Activated T-cell treated with anti-CD3 and anti-CD28 coated beads for 24 hours (primary cell): Measurements from ENCODE around the gene QDPR.
"Not testable (repeated sequence)": the region's sequence is repeated elsewhere in the genome, so short reads cannot be mapped to it uniquely, and the experiment has no call there.

Source experiments
- DNase-seq: peaks from one replicate; pipeline ENCODE4 v3.0.0-alpha.2; 2020; ENCODE audit warnings: low read depth

QDPR gene

GRCh38 chr4:17511950-17512795, at the start of gene QDPR:
QDPR (minus strand) TSS chr4:17512090; CDS start chr4:17512054, 36 bp downstream.
- DNase-seq = peak; percentile 69

- DNase-seq = no peak
Observed at GRCh38 chr4:17561195-17561909, 49.5 kb upstream of the QDPR start.

DNA sequence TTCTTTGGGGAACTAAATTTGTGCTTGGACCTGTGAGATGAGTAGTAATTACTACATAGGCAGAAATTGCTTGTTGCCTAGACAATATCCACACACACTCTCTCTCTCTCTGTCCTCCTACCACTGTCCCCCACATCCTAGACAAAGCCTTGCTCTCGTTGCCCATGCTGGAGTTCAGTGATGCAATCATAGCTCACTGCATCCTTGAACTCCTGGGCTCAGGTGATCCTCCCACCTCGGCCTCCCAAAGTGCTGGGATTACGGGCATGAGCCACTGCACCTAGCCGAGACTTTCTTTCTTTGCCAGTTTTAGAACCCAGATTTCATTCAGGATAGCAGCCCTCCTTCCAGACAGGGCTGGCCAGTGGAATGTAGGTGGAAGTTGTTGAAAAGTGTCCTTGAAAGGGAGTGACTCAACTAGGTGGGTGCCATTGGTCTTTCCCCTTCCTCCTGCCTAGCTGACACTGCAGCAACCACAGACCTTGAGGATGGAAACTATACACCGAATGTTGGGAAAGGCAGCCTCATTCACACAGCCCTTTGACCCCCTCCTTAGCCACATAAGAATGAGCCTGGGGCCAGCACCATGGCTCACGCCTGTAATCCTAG, 48.3 kb upstream of the QDPR start:
- DNase-seq = no peak

DNA sequence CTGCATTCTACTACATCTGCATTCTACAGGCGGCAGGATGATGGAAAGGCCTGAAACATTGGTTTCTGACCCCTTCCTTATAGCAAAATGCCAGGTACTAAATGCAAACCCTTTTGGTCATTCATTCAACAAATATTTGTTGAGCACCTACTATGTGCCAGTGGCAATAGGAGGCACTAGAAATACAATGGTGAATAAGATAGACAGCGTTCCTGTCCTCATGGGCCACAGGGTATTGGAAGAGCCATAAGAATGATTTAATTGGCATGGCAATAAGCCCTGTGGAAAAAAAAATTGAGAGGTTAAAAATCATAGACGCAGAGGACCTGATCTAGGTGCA, 47.8 kb upstream of the QDPR start:
- DNase-seq = no peak

DNA sequence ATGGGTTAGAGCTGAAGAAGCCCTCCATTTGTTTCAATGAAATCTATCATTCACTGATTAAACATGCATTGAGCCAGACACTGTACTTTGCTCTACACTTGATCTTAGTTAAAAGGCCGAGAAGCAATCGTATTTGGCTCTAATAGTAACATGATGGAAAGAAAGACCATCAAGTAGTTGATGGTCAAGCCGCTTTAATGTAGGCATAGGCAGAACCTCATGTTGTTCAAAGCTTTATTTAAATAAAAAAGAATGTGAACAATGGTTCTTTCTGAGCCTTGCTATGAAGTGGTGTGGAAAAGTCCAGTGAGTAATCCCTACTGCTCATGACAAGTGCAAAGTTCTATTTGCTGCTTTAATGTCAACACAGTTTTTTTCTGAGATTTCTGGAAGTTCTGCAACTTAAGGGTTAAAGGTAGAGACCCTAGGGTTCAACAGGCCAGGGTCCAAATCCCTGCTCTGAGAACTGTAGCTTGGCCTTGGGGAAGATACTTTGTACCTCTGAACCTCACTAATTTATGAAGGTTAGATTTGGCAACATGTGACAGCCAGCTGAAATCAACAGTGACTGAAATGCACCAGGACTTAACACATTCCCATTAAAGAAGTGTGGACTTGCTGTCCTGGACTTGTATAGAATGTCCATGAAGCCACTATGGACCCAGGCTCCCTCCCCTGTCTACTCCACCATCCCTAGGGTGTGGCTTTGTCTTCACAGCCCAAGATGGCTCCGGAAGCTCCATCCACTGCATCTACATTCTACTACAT, 47.2 kb upstream of the QDPR start:
- no peak for DNase-seq

- DNase-seq = no peak
Observed at GRCh38 chr4:17557880-17558279, 46.0 kb upstream of the QDPR start.

GRCh38 chr4:17556498-17556897, 44.6 kb upstream of the QDPR start:
- DNase-seq = no peak

GRCh38 chr4:17554568-17554967, 42.7 kb upstream of the QDPR start:
- no peak for DNase-seq

DNA sequence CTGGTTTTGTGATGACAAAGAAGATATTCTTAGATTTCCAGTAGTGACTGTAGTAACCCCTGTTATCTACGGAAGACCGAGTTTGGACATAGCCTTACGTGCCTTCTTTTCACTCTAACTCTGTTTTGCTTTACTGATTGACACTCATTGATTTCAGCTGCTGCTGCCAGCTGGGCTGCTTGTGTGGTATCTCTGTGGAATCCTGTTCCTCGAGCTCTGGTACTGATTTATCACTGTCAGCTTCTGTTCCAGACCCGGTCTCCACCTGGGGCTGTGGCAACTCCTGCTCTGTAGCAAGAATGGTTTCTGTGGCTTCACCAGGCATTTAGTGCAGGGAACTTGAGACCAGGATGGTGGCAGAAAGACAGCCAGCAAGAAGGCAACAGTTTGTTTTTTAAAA, 40.5 kb upstream of the QDPR start:
- no peak for DNase-seq

DNA sequence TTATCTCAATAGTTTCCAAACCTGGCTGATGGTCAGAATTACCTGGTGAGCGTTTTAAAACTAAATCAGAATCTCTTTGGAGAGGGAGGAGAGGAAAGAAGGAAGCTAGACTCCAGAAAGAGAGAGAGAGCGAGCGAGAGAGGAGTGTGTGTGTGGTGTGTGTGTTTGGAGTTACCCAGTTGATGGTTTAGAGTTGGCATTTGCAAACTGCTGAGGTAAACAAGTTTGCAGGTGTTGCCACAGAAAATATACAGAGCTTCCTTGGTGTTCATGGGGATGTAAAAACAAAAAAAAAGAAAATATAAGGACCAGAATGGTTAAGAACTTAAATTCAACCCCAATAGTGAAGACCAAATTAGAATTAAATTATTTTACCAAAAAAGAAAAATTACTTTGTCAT, 38.7 kb upstream of the QDPR start:
- DNase-seq = no peak

- DNase-seq = no peak
Observed at GRCh38 chr4:17546678-17547077, 34.8 kb upstream of the QDPR start.

- no peak for DNase-seq
Observed at GRCh38 chr4:17546222-17546621, 34.3 kb upstream of the QDPR start.

DNA sequence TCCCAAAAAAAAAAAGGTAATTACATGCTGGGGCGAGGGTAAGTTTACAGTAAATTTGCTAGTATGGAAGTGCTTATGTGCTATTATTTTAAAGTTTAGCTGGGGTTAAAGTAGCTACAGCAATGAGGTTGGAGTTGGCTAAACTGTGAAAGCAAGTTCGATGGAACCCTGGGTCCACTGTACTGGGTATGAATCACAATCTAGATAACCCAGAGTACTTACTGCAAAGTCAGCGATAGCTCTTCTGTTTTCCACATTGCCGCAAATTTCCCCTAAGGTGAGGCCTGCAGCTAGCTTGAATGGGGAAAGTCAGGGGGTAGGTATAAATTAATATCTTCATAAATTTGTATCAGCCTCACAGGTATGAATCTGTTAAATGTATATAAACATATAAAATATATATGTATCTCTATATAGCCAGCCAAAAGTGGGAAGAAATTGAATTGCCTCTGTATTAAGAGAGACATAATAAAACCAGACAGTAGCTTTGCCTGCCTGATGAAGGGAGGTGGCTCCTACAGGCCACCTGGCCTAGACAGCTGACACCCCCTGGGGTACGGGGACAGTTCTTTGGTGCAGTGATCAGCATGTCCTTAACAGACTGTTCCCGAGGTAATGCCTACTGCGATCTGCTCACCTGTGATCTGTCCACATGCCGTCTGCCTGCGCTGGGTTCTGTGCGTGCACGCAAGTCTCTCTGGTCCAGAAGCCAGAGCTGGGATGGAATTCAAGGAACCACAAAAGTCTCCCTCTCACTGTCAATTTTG, 33.7 kb upstream of the QDPR start:
- no peak for DNase-seq

DNA sequence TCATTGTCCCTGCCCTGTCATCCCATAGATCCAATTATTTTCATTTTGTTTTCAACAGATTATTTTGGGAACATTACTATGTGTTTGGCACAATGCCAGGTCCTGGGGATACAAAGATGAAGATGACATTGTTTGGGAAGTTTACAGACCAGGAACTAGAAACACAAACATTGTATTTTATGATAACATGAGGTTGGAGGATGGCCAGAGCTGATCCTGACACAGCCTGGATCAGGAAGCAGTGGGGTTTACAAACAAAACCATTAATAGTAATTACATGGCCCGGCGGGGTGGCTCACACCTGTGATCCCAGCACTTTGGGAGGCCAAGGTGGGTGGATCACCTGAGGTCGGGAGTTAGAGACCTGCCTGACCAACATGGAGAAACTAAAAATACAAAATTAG, 32.9 kb upstream of the QDPR start:
- no peak for DNase-seq

DNA sequence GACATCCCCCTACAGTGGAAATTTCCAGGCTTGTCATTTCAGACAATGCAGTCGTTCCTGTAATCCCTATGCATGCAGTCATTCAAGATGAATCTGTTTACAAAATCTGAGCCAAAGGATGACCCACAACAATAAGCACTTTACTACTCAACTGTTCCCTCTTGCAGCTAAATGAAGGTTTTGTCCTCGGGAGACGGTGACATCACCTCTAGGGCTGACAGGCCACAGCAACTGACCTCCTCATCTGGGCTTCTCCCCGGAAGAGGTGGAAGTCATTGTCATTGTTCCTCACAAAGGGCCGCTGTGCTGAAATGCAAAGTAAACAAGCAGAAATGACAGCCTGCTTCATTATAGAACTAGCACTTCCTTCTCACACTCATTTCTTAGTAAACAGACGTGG, 32.3 kb upstream of the QDPR start:
- no peak for DNase-seq

GRCh38 chr4:17537060-17537459, 25.2 kb upstream of the QDPR start:
- DNase-seq = not testable (repeated sequence)

- DNase-seq = no peak
Observed at GRCh38 chr4:17535906-17536305, 24.0 kb upstream of the QDPR start.

- no peak for DNase-seq
Observed at GRCh38 chr4:17535242-17535641, 23.4 kb upstream of the QDPR start.

GRCh38 chr4:17534705-17535104, 22.8 kb upstream of the QDPR start:
- DNase-seq = no peak

DNA sequence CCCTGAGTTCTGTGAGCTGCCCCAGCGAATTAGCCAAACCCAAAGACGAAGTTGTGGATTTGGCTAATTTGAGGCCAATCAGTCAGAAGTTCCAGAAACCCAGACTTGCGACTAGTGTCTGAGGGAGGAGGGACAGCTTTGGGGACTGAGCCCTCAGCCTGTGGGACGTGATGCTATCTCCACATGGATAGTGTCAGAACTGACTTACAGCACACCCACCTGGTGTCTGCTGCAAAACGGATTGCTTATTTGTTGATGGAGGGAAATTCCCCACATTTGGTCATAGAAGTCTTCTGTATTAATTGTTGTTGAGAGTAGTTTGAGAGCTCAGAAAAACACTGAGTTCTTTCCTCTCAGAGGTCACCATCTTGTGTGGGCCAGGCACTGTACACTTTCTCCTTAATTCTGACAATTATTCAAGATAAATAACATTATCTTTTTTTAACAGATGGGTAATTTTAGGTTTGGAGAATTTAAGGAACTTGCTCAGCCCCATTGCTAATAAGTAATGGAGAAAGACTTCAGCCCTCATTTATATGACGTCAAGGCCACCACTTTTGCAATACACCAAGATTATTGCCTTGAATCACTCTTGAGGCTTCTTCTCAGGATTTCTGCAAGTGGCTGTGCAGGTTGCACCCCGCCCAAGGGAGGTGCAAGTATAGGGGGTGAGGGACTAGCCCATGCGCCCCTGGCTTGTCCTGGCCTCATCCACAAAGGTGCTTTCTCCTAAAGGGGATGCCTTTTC, 19.8 kb upstream of the QDPR start:
- no peak for DNase-seq
